ENCODE measurements around the gene CRYBG2. TPM values are rescaled to one million over a fixed set of nuclear protein-coding genes. Genes with fewer than 3 reads are reported as not detected.

Gene CRYBG2
- total RNA-seq, 1 experiment from 2014 or later, result 0.64 TPM

- intact Hi-C loops (cut with micrococcal nuclease; ENCODE audit: unreplicated experiment) (no loop called here), in situ Hi-C loops (cut with HindIII; ENCODE audit: low pct_unique_long_range_greater_than_20kb, low sequenced_read_pairs) (no loop called here)
- ChIA-PET POLR2A (no interaction called here), CTCF (no interaction called here)
- DNase-seq (ENCODE audit: low read depth, low spot score), result no peak
- peak; percentile 59 for ATAC-seq
- Histone ChIP-seq H3K4me3 (ENCODE audit: low read depth in 2 of 2, low read length in 2 of 2) (no peak overlapping the region), H3K27ac (ENCODE audit: low read length) (no peak overlapping the region), H3K9me3 (ENCODE audit: control insufficient read depth, insufficient read depth, low read depth, low read length) (no peaks in the 10 kb centered on the region), H3K4me1 (ENCODE audit: control insufficient read depth, insufficient read depth, low read length) (peaks cover 5% of the 10 kb centered on the region), H3K36me3 (ENCODE audit: control insufficient read depth, insufficient read depth, low read length) (no peaks in the 10 kb centered on the region), H3K27me3 (ENCODE audit: control insufficient read depth, insufficient read depth, low read length) (no peaks in the 10 kb centered on the region)
- BruUV-seq (replicated peaks), result no TSS peak
- TF ChIP-seq TCF7L2 (IDR thresholded peaks at IDR 0.05; ENCODE audit: low read depth, low read length) (no peak), REST (IDR thresholded peaks at IDR 0.05; ENCODE audit: insufficient read depth in 1 of 2, low read depth in 2 of 2, low read length in 1 of 2) (no peak), CTCF (IDR thresholded peaks at IDR 0.05) (no peak), POLR2AphosphoS5 (IDR thresholded peaks at IDR 0.05; ENCODE audit: low read depth, low read length) (no peak), SIN3A (IDR thresholded peaks at IDR 0.05; ENCODE audit: borderline replicate concordance, insufficient read depth, low read depth, low read length) (no peak)
These were observed 8.2 kb downstream of the CRYBG2 start for GRCh38 chr1:26345718-26346117.

GRCh38 chr1:26344147-26344920, 9.6 kb downstream of the CRYBG2 start:
- Histone ChIP-seq H3K36me3 (ENCODE audit: control insufficient read depth, insufficient read depth, low read length) (no peaks in the 10 kb centered on the region), H3K27me3 (ENCODE audit: control insufficient read depth, insufficient read depth, low read length) (no peaks in the 10 kb centered on the region), H3K4me1 (ENCODE audit: control insufficient read depth, insufficient read depth, low read length) (no peaks in the 10 kb centered on the region), H3K9me3 (ENCODE audit: control insufficient read depth, insufficient read depth, low read depth, low read length) (no peaks in the 10 kb centered on the region), H3K27ac (ENCODE audit: low read length) (no peak overlapping the region), H3K4me3 (ENCODE audit: low read depth in 2 of 2, low read length in 2 of 2) (no peak overlapping the region)
- ATAC-seq (no peak), DNase-seq (ENCODE audit: low read depth, low spot score) (no peak)
- no TSS peak for BruUV-seq (replicated peaks)
- ChIA-PET POLR2A (interaction anchor here (0.5 kb wide), 1 partner anchor 404 kb away, joined by 4 read pairs; no protein-coding TSS in a partner anchor), CTCF (no interaction called here)
- intact Hi-C loops (cut with micrococcal nuclease; ENCODE audit: unreplicated experiment), result no loop called here
- in situ Hi-C loops (cut with HindIII; ENCODE audit: low pct_unique_long_range_greater_than_20kb, low sequenced_read_pairs), result no loop called here
- TF ChIP-seq CTCF (IDR thresholded peaks at IDR 0.05), result no peak
- no peak for TF ChIP-seq TCF7L2 (IDR thresholded peaks at IDR 0.05; ENCODE audit: low read depth, low read length)
- no peak for TF ChIP-seq REST (IDR thresholded peaks at IDR 0.05; ENCODE audit: insufficient read depth in 1 of 2, low read depth in 2 of 2, low read length in 1 of 2)
- TF ChIP-seq POLR2AphosphoS5 (IDR thresholded peaks at IDR 0.05; ENCODE audit: low read depth, low read length), result no peak
- TF ChIP-seq SIN3A (IDR thresholded peaks at IDR 0.05; ENCODE audit: borderline replicate concordance, insufficient read depth, low read depth, low read length), result no peak

Measured in Panc1 (cell line).